CD14-positive monocyte (primary cell): ENCODE results near the gene GFRA3. TPM values are rescaled to one million over a fixed set of nuclear protein-coding genes. Genes with fewer than 3 reads are reported as not detected.
A peak's percentile ranks its signal among the peaks of the same experiment; 100 is the strongest.

Experiments used
- DNase-seq, 3 donors: peaks; one replicate each; pipeline ENCODE4 v3.0.0-alpha.2; 2011 to 2022
- H2AFZ ChIP-seq: 2 replicates; pipeline ENCODE4 v1.6.0; 2012; ENCODE audit warnings: mild to moderate bottlenecking, low read depth, low read length, inconsistent platforms; ENCODE audit not compliant: insufficient read depth, poor library complexity, severe bottlenecking
- H3K27ac ChIP-seq, 2 donors: 1 replicate in 1 of 2; 2 replicates in 1 of 2; pipeline ENCODE4 v1.5.1; 2012 to 2013; ENCODE audit warnings: low read length in 2 of 2, control low read depth in 1 of 2, inconsistent platforms in 1 of 2, low read depth in 1 of 2, mild to moderate bottlenecking in 1 of 2
- H3K27me3 ChIP-seq, 2 donors: one replicate each; pipeline versions ENCODE4 v1.6.0 to v1.6.1; 2011 to 2013; ENCODE audit warnings: low read length in 2 of 2; ENCODE audit not compliant: control insufficient read depth in 2 of 2, insufficient read depth in 2 of 2
- H3K36me3 ChIP-seq, 2 donors: replicated peaks in 1 of 2; 1 replicate in 1 of 2; 2 replicates in 1 of 2; pipeline versions ENCODE4 v1.5.1 to v1.6.1; 2012 to 2013; ENCODE audit warnings: low read length in 2 of 2, control low read depth in 1 of 2, inconsistent platforms in 1 of 2, mild to moderate bottlenecking in 1 of 2; ENCODE audit not compliant: insufficient read depth in 2 of 2, control insufficient read depth in 1 of 2
- H3K4me1 ChIP-seq, 2 donors: 1 replicate in 1 of 2; 2 replicates in 1 of 2; pipeline versions ENCODE4 v1.5.1 to v1.6.1; 2012 to 2013; ENCODE audit warnings: low read length in 2 of 2, control low read depth in 1 of 2, inconsistent platforms in 1 of 2, mild to moderate bottlenecking in 1 of 2, moderate library complexity in 1 of 2; ENCODE audit not compliant: insufficient read depth in 2 of 2, control insufficient read depth in 1 of 2
- H3K4me2 ChIP-seq: replicated peaks from 2 replicates; pipeline ENCODE3; 2012; ENCODE audit warnings: low read length, moderate library complexity, mild to moderate bottlenecking; ENCODE audit not compliant: poor library complexity, severe bottlenecking; ENCODE audit errors: extremely low read depth
- H3K4me3 ChIP-seq, 3 experiments: fragments of 200-600 bp in 1 of 3; sonication (generic) in 1 of 3; replicated peaks in 1 of 3; 1 replicate in 2 of 3; 2 replicates in 1 of 3; pipeline ENCODE4 v1.5.1; 2011 to 2013; ENCODE audit warnings: low read length in 3 of 3, mild to moderate bottlenecking in 3 of 3, control low read depth in 2 of 3, low read depth in 2 of 3, inconsistent platforms in 1 of 3, moderate library complexity in 1 of 3
- H3K79me2 ChIP-seq: 2 replicates; pipeline ENCODE4 v1.6.0; 2012; ENCODE audit warnings: mild to moderate bottlenecking, control low read depth, inconsistent platforms, low read length, moderate library complexity; ENCODE audit not compliant: insufficient read depth
- H3K9ac ChIP-seq: 2 replicates; pipeline ENCODE4 v1.6.0; 2017; ENCODE audit warnings: low read length, mild to moderate bottlenecking; ENCODE audit not compliant: insufficient read depth, poor library complexity, severe bottlenecking
- H3K9me3 ChIP-seq, 2 donors: replicated peaks in 1 of 2; 1 replicate in 1 of 2; 2 replicates in 1 of 2; pipeline versions ENCODE4 v1.5.1 to v1.6.1; 2012 to 2013; ENCODE audit warnings: low read length in 2 of 2, control low read depth in 1 of 2; ENCODE audit not compliant: control insufficient read depth in 1 of 2, insufficient read depth in 1 of 2
- H4K20me1 ChIP-seq: 2 replicates; pipeline ENCODE4 v1.6.0; 2012; ENCODE audit warnings: mild to moderate bottlenecking, low read length, control low read depth, moderate library complexity; ENCODE audit not compliant: insufficient read depth
- H3K27ac Mint-ChIP-seq, 7 donors: one replicate each; pipeline ENCODE4 v1.8.0; 2020; ENCODE audit warnings: mild to moderate bottlenecking in 7 of 7, mixed read lengths in 7 of 7, moderate library complexity in 6 of 7, inconsistent platforms in 2 of 7
- H3K27me3 Mint-ChIP-seq, 3 donors: one replicate each; pipeline ENCODE4 v1.8.0; 2021 to 2022; ENCODE audit warnings: low read depth in 3 of 3, mild to moderate bottlenecking in 3 of 3, mixed read lengths in 3 of 3, moderate library complexity in 3 of 3, inconsistent platforms in 1 of 3
- H3K36me3 Mint-ChIP-seq, 2 donors: one replicate each; pipeline ENCODE4 v1.8.0; 2020; ENCODE audit warnings: mixed read lengths in 2 of 2, inconsistent platforms in 1 of 2, mild to moderate bottlenecking in 1 of 2
- H3K4me1 Mint-ChIP-seq: one replicate; pipeline ENCODE4 v1.8.0; 2020; ENCODE audit warnings: mild to moderate bottlenecking, mixed read lengths
- H3K4me3 Mint-ChIP-seq, 2 donors: one replicate each; pipeline ENCODE4 v1.8.0; 2020; ENCODE audit warnings: mild to moderate bottlenecking in 2 of 2, mixed read lengths in 2 of 2, moderate library complexity in 1 of 2
- H3K9me3 Mint-ChIP-seq, 7 donors: one replicate each; pipeline ENCODE4 v1.8.0; 2020 to 2022; ENCODE audit warnings: mixed read lengths in 7 of 7, mild to moderate bottlenecking in 6 of 7, moderate library complexity in 6 of 7, inconsistent platforms in 2 of 7
- CTCF ChIP-seq: fragments of 200-600 bp; IDR thresholded peaks from one replicate; pipeline ENCODE4 v1.8.0; 2022; ENCODE audit warnings: antibody characterized with exemption, mild to moderate bottlenecking
- WGBS: methylation state at CpG from one replicate; pipeline ENCODE4 v1.1.5; 2013; ENCODE audit warnings: missing lambda C conversion rate; ENCODE audit not compliant: insufficient coverage; 5-methylcytosine and 5-hydroxymethylcytosine counted together
- intact Hi-C, 2 donors: fragments of 100-400 bp; cut with micrococcal nuclease; formaldehyde crosslinking; loops; one replicate each; pipeline versions ENCODE4 v1.15.0 to v1.15.1; 2023
- polyA plus RNA-seq, 3 donors: library from polyadenylated mRNA; depleted of rRNA in 1 of 3; unstranded in 2 of 3; stranded (reverse) in 1 of 3; fragments of 300-500 nt in 2 of 3; fragments of >200 nt in 1 of 3; fragmentation: Illumina TruSeq in 2 of 3; gene quantifications; 1 replicate in 2 of 3; 2 replicates in 1 of 3; pipeline ENCODE4 v1.2.3, GENCODE V29; 2012 to 2021

Gene GFRA3
- polyA plus RNA-seq, 3 donors: not detected

GRCh38 chr5:138289296-138289695 is 14.9 kb upstream of the GFRA3 start:
- Histone ChIP-seq H3K9ac (no peak overlapping the region), H3K79me2 (no peaks in the 10 kb centered on the region), H3K27me3 (no peaks in the 10 kb centered on the region), H3K4me2 (no peak overlapping the region), H3K4me3 (no peak overlapping the region), H4K20me1 (no peaks in the 10 kb centered on the region), H2AFZ (no peak overlapping the region), H3K4me1 (peaks cover 0 to 4% of the 10 kb centered on the region in 2 donors), H3K27ac (no peak overlapping the region), H3K9me3 (no peaks in the 10 kb centered on the region), H3K36me3 (peaks cover 10 to 56% of the 10 kb centered on the region in 2 donors)
- WGBS: no CpG with 5 or more reads among the region's 3 CpGs
- no peak for TF ChIP-seq CTCF
- intact Hi-C loops: no loop called here
- H3K9me3 Mint-ChIP-seq: no peaks in the 10 kb centered on the region
- no peak overlapping the region for H3K4me3 Mint-ChIP-seq
- no peaks in the 10 kb centered on the region for H3K27me3 Mint-ChIP-seq
- no peak overlapping the region for H3K27ac Mint-ChIP-seq
- DNase-seq: no peak
- peaks cover 33 to 55% of the 10 kb centered on the region in 2 donors for H3K36me3 Mint-ChIP-seq
- H3K4me1 Mint-ChIP-seq: peaks cover 6% of the 10 kb centered on the region

GRCh38 chr5:138287246-138287645 is 12.8 kb upstream of the GFRA3 start:
- Histone ChIP-seq H3K36me3 (peaks cover 10 to 57% of the 10 kb centered on the region in 2 donors), H3K9me3 (no peaks in the 10 kb centered on the region), H3K4me3 (no peak overlapping the region), H3K27ac (peak overlapping the region in 1 of 2 donors; percentile 12), H3K4me1 (peaks cover 0 to 4% of the 10 kb centered on the region in 2 donors), H2AFZ (peak overlapping the region; percentile 38), H3K9ac (no peak overlapping the region), H4K20me1 (no peaks in the 10 kb centered on the region), H3K79me2 (no peaks in the 10 kb centered on the region), H3K4me2 (no peak overlapping the region), H3K27me3 (no peaks in the 10 kb centered on the region)
- peak; percentile 13 to 35 (median 25) for DNase-seq
- no peak for TF ChIP-seq CTCF
- Mint-ChIP-seq H3K4me3 (no peak overlapping the region), H3K9me3 (no peaks in the 10 kb centered on the region), H3K27me3 (no peaks in the 10 kb centered on the region), H3K4me1 (peaks cover 6% of the 10 kb centered on the region), H3K36me3 (peaks cover 35 to 52% of the 10 kb centered on the region in 2 donors), H3K27ac (peak overlapping the region in 6 of 7 donors; percentile 20 to 55 (median 38))
- WGBS: no CpG with 5 or more reads among the region's 1 CpG
- intact Hi-C loops: no loop called here
